GM10248 (cell line): Measurements from ENCODE around the gene SCUBE1.

Source experiments
- CTCF ChIA-PET: fragments of 300-600 bp; sonication (Branson Sonifier 250); formaldehyde crosslinking; extraction: SDS; loops from one replicate; lab custom pipeline; 2021; ENCODE audit warnings: antibody characterized with exemption; lab: Yijun Ruan, JAX
- POLR2A ChIA-PET: fragments of 350-650 bp; sonication (Branson Sonifier 250); formaldehyde crosslinking; extraction: SDS; loops from one replicate; lab custom pipeline; 2020; ENCODE audit warnings: antibody characterized with exemption; lab: Yijun Ruan, JAX
- DNase-seq: peaks from one replicate; pipeline ENCODE4 v3.0.0; 2012; ENCODE audit errors: extremely low spot score
- CTCF ChIP-seq: IDR thresholded peaks from 2 replicates; pipeline ENCODE4 v1.5.1; 2012; ENCODE audit warnings: mild to moderate bottlenecking, low read depth; ENCODE audit errors: extremely low read depth, missing control alignments, control extremely low read depth

SCUBE1 gene

GRCh38 chr22:43207849-43208702 is 135.1 kb downstream of the SCUBE1 start:
- no peak for DNase-seq
- CTCF ChIA-PET: no interaction called here
- TF ChIP-seq CTCF: no peak
- POLR2A ChIA-PET: no interaction called here

GRCh38 chr22:43207386-43207785 is 135.8 kb downstream of the SCUBE1 start:
- DNase-seq: no peak
- TF ChIP-seq CTCF: no peak
- ChIA-PET CTCF (no interaction called here), POLR2A (no interaction called here)

GRCh38 chr22:43206509-43207161 is 136.5 kb downstream of the SCUBE1 start:
- ChIA-PET CTCF (no interaction called here), POLR2A (no interaction called here)
- DNase-seq: no peak
- TF ChIP-seq CTCF: no peak

GRCh38 chr22:43205748-43206508 is 137.2 kb downstream of the SCUBE1 start:
- POLR2A ChIA-PET: no interaction called here
- no peak for DNase-seq
- CTCF ChIA-PET: no interaction called here
- no peak for TF ChIP-seq CTCF

GRCh38 chr22:43205261-43205691 is 137.9 kb downstream of the SCUBE1 start:
- CTCF ChIA-PET: no interaction called here
- POLR2A ChIA-PET: no interaction called here
- TF ChIP-seq CTCF: no peak
- DNase-seq: no peak

GRCh38 chr22:43203471-43203981 is 139.6 kb downstream of the SCUBE1 start:
- DNase-seq: no peak
- POLR2A ChIA-PET: no interaction called here
- CTCF ChIA-PET: no interaction called here
- TF ChIP-seq CTCF: no peak
